Stimulated activated CD4-positive, alpha-beta T cell treated with anti-CD3 and anti-CD28 coated beads, Interleukin-12 subunit alpha, Interleukin-12 subunit beta, amount 100 ng/mL, for 24 hours (primary cell): ENCODE data around the gene PTCH2.
A peak's percentile ranks its signal among the peaks of the same experiment; 100 is the strongest.

Experiments
- DNase-seq, 2 experiments: peaks; one replicate each; pipeline ENCODE4 v3.0.0-alpha.2; 2020; ENCODE audit warnings: low read depth in 2 of 2

The PTCH2 gene

GRCh38 chr1:44778705-44779576 is 64.1 kb downstream of the PTCH2 start:
- no peak for DNase-seq

- DNase-seq = no peak
Measured at GRCh38 chr1:44777969-44778635, 65.0 kb downstream of the PTCH2 start.

GRCh38 chr1:44777547-44777946 is 65.5 kb downstream of the PTCH2 start:
- no peak for DNase-seq

GRCh38 chr1:44776730-44777068 is 66.4 kb downstream of the PTCH2 start:
- DNase-seq = no peak

- no peak for DNase-seq
Measured at GRCh38 chr1:44775930-44776729, 66.9 kb downstream of the PTCH2 start.

- peak; percentile 82 to 84 for DNase-seq
Measured at GRCh38 chr1:44775078-44775929, 67.7 kb downstream of the PTCH2 start, which contains the start of gene RPS8. Gene RPS8, plus strand, starts transcription at chr1:44775540. Its CDS starts 57 bp downstream, at chr1:44775597.
